ENCODE results near the gene CENPF. TPM values are rescaled to one million over a fixed set of nuclear protein-coding genes. Genes with fewer than 3 reads are reported as not detected.
A peak's percentile ranks its signal among the peaks of the same experiment; 100 is the strongest.

CENPF gene
- total RNA-seq, 4 donors from 2014 or later: 0.25 to 1.9 (median 0.92) TPM

GRCh38 chr1:214566158-214567104, 36.6 kb upstream of the CENPF start:
- H3K4me1 ChIP-seq: no peaks in the 10 kb centered on the region
- no peak overlapping the region for H3K4me3 ChIP-seq
- no peaks in the 10 kb centered on the region for H3K36me3 ChIP-seq
- in situ Hi-C loops (cut with MboI; ENCODE audit: low sequenced_read_pairs in 4 of 4): no loop called here
- H3K9me3 ChIP-seq: no peaks in the 10 kb centered on the region
- H3K27ac ChIP-seq: no peak overlapping the region
- no peak for ATAC-seq
- intact Hi-C loops (cut with DNase I; ENCODE audit: low total_unique reads): no loop called here
- DNase-seq: no peak
- TF ChIP-seq POLR2A (IDR thresholded peaks at IDR 0.05) (no peak), CTCF (IDR thresholded peaks at IDR 0.05 in 4 of 5, conservative IDR thresholded peaks at IDR 0.05 in 1 of 5) (no peak)
- H3K27me3 ChIP-seq: no peaks in the 10 kb centered on the region

GRCh38 chr1:214567481-214567980, 35.5 kb upstream of the CENPF start:
- in situ Hi-C loops (cut with MboI; ENCODE audit: low sequenced_read_pairs in 4 of 4) (no loop called here), intact Hi-C loops (cut with DNase I; ENCODE audit: low total_unique reads) (no loop called here)
- TF ChIP-seq POLR2A (IDR thresholded peaks at IDR 0.05): no peak
- TF ChIP-seq CTCF (IDR thresholded peaks at IDR 0.05 in 4 of 5, conservative IDR thresholded peaks at IDR 0.05 in 1 of 5): no peak
- Histone ChIP-seq H3K4me3 (no peak overlapping the region), H3K4me1 (no peaks in the 10 kb centered on the region), H3K36me3 (no peaks in the 10 kb centered on the region), H3K27ac (no peak overlapping the region), H3K27me3 (no peaks in the 10 kb centered on the region), H3K9me3 (no peaks in the 10 kb centered on the region)
- DNase-seq (no peak), ATAC-seq (no peak)

- intact Hi-C loops (cut with DNase I; ENCODE audit: low total_unique reads): no loop called here
These were observed 34.7 kb upstream of the CENPF start for GRCh38 chr1:214568328-214568727.

GRCh38 chr1:214569357-214570004, 33.5 kb upstream of the CENPF start:
- H3K9me3 ChIP-seq: no peaks in the 10 kb centered on the region

More at GRCh38 chr1:214568328-214568727, 34.7 kb upstream of the CENPF start:
- peak in 1 of 2 donors; percentile 30 for ATAC-seq
- no peak overlapping the region for H3K27ac ChIP-seq
- H3K9me3 ChIP-seq: no peaks in the 10 kb centered on the region
- H3K4me3 ChIP-seq: no peak overlapping the region
- DNase-seq: no peak
- peaks cover 0 to 6% of the 10 kb centered on the region in 2 donors for H3K4me1 ChIP-seq
- no peaks in the 10 kb centered on the region for H3K36me3 ChIP-seq
- no peaks in the 10 kb centered on the region for H3K27me3 ChIP-seq
- TF ChIP-seq POLR2A (IDR thresholded peaks at IDR 0.05) (no peak), CTCF (IDR thresholded peaks at IDR 0.05 in 4 of 5, conservative IDR thresholded peaks at IDR 0.05 in 1 of 5) (no peak)
- in situ Hi-C loops (cut with MboI; ENCODE audit: low sequenced_read_pairs in 4 of 4): no loop called here

More at GRCh38 chr1:214569357-214570004, 33.5 kb upstream of the CENPF start:
- in situ Hi-C loops (cut with MboI; ENCODE audit: low sequenced_read_pairs in 4 of 4) (no loop called here), intact Hi-C loops (cut with DNase I; ENCODE audit: low total_unique reads) (no loop called here)
- ATAC-seq (no peak), DNase-seq (no peak)
- TF ChIP-seq CTCF (IDR thresholded peaks at IDR 0.05 in 4 of 5, conservative IDR thresholded peaks at IDR 0.05 in 1 of 5) (no peak), POLR2A (IDR thresholded peaks at IDR 0.05) (no peak)
- no peaks in the 10 kb centered on the region for H3K27me3 ChIP-seq
- H3K4me3 ChIP-seq: no peak overlapping the region
- peaks cover 4 to 18% of the 10 kb centered on the region in 2 donors for H3K4me1 ChIP-seq
- no peaks in the 10 kb centered on the region for H3K36me3 ChIP-seq
- no peak overlapping the region for H3K27ac ChIP-seq
